T-helper 1 cell (primary cell): Measurements from ENCODE around the gene ALX3.
"Not testable (repeated sequence)": the region's sequence is repeated elsewhere in the genome, so short reads cannot be mapped to it uniquely, and the experiment has no call there.

Experiments used
- DNase-seq, 5 donors: peaks; one replicate each; pipeline ENCODE4 v3.0.0-alpha.2; 2012 to 2020

Gene ALX3

GRCh38 chr1:110088739-110089316 lies 18.4 kb upstream of the ALX3 start:
- no peak for DNase-seq

- peak in 2 of 5 donors; percentile 41 to 43 for DNase-seq
These were observed 17.6 kb upstream of the ALX3 start for GRCh38 chr1:110087812-110088738.

- no peak for DNase-seq
These were observed 16.5 kb upstream of the ALX3 start for GRCh38 chr1:110086961-110087360.

- no peak for DNase-seq
These were observed 15.2 kb upstream of the ALX3 start for GRCh38 chr1:110085671-110086070.

- DNase-seq: peak in 1 of 5 donors; percentile 47
These were observed 14.0 kb upstream of the ALX3 start for GRCh38 chr1:110084227-110085078.

GRCh38 chr1:110083866-110084226 lies 13.4 kb upstream of the ALX3 start:
- DNase-seq: no peak

GRCh38 chr1:110083061-110083865 lies 12.8 kb upstream of the ALX3 start:
- no peak for DNase-seq

GRCh38 chr1:110082477-110082876 lies 12.0 kb upstream of the ALX3 start:
- no peak for DNase-seq

- no peak for DNase-seq
These were observed 10.6 kb upstream of the ALX3 start for GRCh38 chr1:110081061-110081460.

- DNase-seq: not testable (repeated sequence)
These were observed 9.5 kb upstream of the ALX3 start for GRCh38 chr1:110079995-110080394.

GRCh38 chr1:110076789-110077500 lies 6.5 kb upstream of the ALX3 start:
- no peak for DNase-seq

GRCh38 chr1:110074166-110074565 lies 3.7 kb upstream of the ALX3 start:
- DNase-seq: no peak

GRCh38 chr1:110070282-110070669 lies 196 bp downstream of the ALX3 start:
- DNase-seq: no peak

- DNase-seq: no peak
These were observed 829 bp downstream of the ALX3 start for GRCh38 chr1:110069404-110070281.

GRCh38 chr1:110068646-110069403 lies 1.6 kb downstream of the ALX3 start:
- DNase-seq: peak in 2 of 5 donors; percentile 12 to 19

GRCh38 chr1:110067893-110068645 lies 2.4 kb downstream of the ALX3 start:
- DNase-seq: no peak

GRCh38 chr1:110067479-110067892 lies 3.0 kb downstream of the ALX3 start:
- DNase-seq: no peak

- DNase-seq: no peak
These were observed 4.6 kb downstream of the ALX3 start for GRCh38 chr1:110065841-110066240.
